Chondrocyte (in vitro differentiated cells): Measurements from ENCODE around the gene TPP2. TPM values are rescaled to one million over a fixed set of nuclear protein-coding genes. Genes with fewer than 3 reads are reported as not detected.

Experiments used
- DNase-seq: peaks from one replicate; pipeline ENCODE4 v3.0.0; 2021; ENCODE audit warnings: mixed read lengths, low spot score
- H3K27ac Mint-ChIP-seq: one replicate; pipeline ENCODE4 v1.8.0; 2021; ENCODE audit warnings: mild to moderate bottlenecking, moderate library complexity, mixed read lengths; ENCODE audit not compliant: unreplicated experiment
- H3K27me3 Mint-ChIP-seq: 2 replicates; pipeline ENCODE4 v1.8.0; 2021; ENCODE audit warnings: low read depth, mixed read lengths
- H3K36me3 Mint-ChIP-seq: 2 replicates; pipeline ENCODE4 v1.8.0; 2021; ENCODE audit warnings: low read depth, mixed read lengths
- H3K4me1 Mint-ChIP-seq: 2 replicates; pipeline ENCODE4 v1.8.0; 2021; ENCODE audit warnings: low read depth, mild to moderate bottlenecking, mixed read lengths
- H3K4me3 Mint-ChIP-seq: one replicate; pipeline ENCODE4 v1.8.0; 2021; ENCODE audit warnings: mild to moderate bottlenecking, moderate library complexity, mixed read lengths; ENCODE audit not compliant: unreplicated experiment
- H3K9me3 Mint-ChIP-seq: 2 replicates; pipeline ENCODE4 v1.8.0; 2021; ENCODE audit warnings: low read depth, mixed read lengths
- total RNA-seq: library from RNA; stranded (reverse); gene quantifications from 3 replicates; pipeline ENCODE4 v1.2.1, GENCODE V29; 2021
- TF ChIP-seq, protein P1 (sequence below): fragments of 200-600 bp; sonication (generic); IDR thresholded peaks from 2 replicates; pipeline ENCODE4 v1.5.0; 2021; ENCODE audit warnings: antibody characterized with exemption, mild to moderate bottlenecking, moderate library complexity

TPP2 gene
- total RNA-seq, 1 donor from 2014 or later: 27.8 TPM

DNA sequence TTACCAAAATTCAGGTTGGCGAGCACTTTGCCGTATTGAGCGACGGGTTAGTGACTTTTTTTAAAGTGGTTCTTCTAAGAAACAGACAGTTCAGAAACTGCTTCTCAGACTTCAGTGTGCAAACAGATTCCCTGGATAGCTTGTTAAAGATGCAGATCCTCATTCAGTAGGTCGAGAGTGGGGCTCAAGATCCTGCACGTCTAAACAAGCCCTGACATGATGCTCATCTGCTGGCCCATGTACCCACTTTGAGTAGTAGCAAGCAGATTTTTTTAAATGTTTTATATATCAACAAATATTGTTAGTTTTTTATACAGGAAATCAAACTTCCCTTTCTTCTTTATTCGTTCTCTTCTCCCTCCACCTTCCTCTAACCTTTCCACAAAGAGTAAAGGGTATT is 90.7 kb downstream of the TPP2 start:
- TF ChIP-seq, protein P1, sequence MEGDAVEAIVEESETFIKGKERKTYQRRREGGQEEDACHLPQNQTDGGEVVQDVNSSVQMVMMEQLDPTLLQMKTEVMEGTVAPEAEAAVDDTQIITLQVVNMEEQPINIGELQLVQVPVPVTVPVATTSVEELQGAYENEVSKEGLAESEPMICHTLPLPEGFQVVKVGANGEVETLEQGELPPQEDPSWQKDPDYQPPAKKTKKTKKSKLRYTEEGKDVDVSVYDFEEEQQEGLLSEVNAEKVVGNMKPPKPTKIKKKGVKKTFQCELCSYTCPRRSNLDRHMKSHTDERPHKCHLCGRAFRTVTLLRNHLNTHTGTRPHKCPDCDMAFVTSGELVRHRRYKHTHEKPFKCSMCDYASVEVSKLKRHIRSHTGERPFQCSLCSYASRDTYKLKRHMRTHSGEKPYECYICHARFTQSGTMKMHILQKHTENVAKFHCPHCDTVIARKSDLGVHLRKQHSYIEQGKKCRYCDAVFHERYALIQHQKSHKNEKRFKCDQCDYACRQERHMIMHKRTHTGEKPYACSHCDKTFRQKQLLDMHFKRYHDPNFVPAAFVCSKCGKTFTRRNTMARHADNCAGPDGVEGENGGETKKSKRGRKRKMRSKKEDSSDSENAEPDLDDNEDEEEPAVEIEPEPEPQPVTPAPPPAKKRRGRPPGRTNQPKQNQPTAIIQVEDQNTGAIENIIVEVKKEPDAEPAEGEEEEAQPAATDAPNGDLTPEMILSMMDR: no peak
- Mint-ChIP-seq H3K4me3 (no peak overlapping the region), H3K27ac (no peak overlapping the region), H3K27me3 (no peaks in the 10 kb centered on the region), H3K4me1 (peaks cover 6% of the 10 kb centered on the region), H3K36me3 (peaks cover 4% of the 10 kb centered on the region), H3K9me3 (no peaks in the 10 kb centered on the region)
- DNase-seq: no peak

DNA sequence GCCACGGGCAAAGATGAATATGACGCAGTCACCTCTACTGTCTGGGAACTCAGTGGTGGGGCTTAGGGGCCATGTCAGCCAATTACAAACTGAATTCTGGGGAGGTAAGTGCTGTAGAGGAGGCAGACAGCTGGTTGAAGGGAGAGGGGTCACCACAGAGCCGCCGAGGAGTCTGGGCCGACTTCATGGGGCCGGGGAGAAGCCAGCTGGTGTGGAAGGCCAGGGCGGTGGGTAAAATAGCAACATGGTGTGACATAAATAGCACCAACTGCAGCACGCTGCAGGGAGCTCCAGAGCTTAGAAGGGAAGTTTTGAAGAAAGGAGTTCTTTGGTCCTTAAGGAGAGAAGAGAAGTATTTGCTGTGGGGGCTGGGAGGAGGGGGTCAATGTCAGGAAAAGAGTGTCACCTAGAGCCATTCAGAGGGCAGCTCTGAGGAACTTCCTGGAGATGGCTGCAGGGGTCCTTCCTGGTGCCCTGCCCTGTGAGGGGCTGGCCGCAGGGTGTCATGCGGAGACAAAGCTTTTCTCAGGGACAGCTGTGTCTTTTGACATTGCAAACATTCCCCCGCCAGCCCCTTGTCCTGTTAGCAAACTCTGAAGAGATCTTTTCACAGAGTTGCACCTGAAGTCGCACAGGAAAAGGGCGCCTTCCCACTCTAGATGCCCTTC is 91.7 kb downstream of the TPP2 start:
- H3K27me3 Mint-ChIP-seq: no peaks in the 10 kb centered on the region
- no peaks in the 10 kb centered on the region for H3K9me3 Mint-ChIP-seq
- no peak overlapping the region for H3K27ac Mint-ChIP-seq
- TF ChIP-seq, protein P1: no peak
- H3K36me3 Mint-ChIP-seq: peaks cover 1% of the 10 kb centered on the region
- no peak for DNase-seq
- no peak overlapping the region for H3K4me3 Mint-ChIP-seq
- peaks cover 6% of the 10 kb centered on the region for H3K4me1 Mint-ChIP-seq

DNA sequence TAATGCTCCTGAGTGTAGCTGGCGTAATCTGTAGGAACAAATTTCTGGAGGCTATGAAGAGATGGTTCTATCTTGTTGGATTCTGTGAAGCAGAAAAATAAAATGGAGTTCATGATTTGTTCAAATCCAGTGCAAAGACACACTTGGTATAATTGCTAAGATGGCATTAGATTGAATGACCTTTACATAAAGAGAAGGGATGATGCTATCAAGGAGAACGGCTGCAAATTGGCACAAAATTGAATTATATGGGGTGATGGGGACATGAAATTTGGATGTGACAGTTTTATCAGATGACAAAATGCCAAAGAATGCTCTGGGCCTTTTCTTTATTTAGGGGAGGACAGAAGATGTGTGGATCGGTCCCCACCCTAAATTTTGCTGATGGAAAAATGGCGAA is 94.1 kb downstream of the TPP2 start:
- H3K9me3 Mint-ChIP-seq: no peaks in the 10 kb centered on the region
- peaks cover 1% of the 10 kb centered on the region for H3K36me3 Mint-ChIP-seq
- peaks cover 12% of the 10 kb centered on the region for H3K4me1 Mint-ChIP-seq
- DNase-seq: no peak
- no peak overlapping the region for H3K4me3 Mint-ChIP-seq
- H3K27me3 Mint-ChIP-seq: peaks cover 4% of the 10 kb centered on the region
- no peak overlapping the region for H3K27ac Mint-ChIP-seq
- TF ChIP-seq, protein P1: no peak

DNA sequence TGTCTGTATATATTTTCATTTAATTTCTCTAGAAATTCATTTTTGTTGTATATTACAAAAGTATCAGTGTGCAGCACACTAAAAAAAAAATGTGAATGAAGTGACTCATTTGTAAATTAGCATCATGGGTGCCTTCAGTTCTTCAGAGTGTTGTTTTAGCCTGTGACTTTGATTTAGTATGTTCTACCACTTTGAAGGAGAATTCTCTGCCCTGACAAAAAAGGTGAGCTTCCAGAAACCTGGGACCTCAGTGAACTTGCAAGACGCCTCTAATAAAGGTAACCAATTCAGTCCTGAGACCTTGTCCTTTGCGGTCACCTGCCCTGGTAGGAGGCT is 95.7 kb downstream of the TPP2 start:
- Mint-ChIP-seq H3K36me3 (peaks cover 1% of the 10 kb centered on the region), H3K4me1 (peaks cover 12% of the 10 kb centered on the region), H3K4me3 (no peak overlapping the region), H3K9me3 (no peaks in the 10 kb centered on the region), H3K27me3 (peaks cover 4% of the 10 kb centered on the region), H3K27ac (no peak overlapping the region)
- no peak for DNase-seq
- TF ChIP-seq, protein P1: no peak

DNA sequence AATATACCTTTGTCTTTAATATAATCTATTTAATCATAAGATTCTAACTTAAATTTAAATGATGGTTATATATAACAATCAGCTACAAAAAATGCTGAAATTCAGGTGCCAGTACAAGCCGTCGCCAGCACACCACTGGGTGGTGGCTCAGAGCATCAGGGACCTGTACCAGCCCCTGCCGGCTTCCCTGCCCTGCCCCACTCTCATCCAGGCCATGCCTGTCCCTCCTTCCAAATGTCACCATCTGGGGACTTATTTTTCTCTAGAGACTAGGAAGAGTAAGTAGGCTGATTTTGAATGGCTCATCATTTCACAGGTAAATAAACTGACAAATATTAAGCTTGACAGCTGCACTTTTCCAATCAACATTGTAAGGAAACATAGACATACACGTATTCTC is 96.5 kb downstream of the TPP2 start:
- H3K36me3 Mint-ChIP-seq: peaks cover 1% of the 10 kb centered on the region
- DNase-seq: no peak
- no peak overlapping the region for H3K4me3 Mint-ChIP-seq
- TF ChIP-seq, protein P1: no peak
- H3K27ac Mint-ChIP-seq: no peak overlapping the region
- peaks cover under 1% of the 10 kb centered on the region for H3K9me3 Mint-ChIP-seq
- peaks cover 10% of the 10 kb centered on the region for H3K4me1 Mint-ChIP-seq
- peaks cover 4% of the 10 kb centered on the region for H3K27me3 Mint-ChIP-seq
